Fibroblast of lung (primary cell): ENCODE results near the gene VEPH1. TPM values are rescaled to one million over a fixed set of nuclear protein-coding genes. Genes with fewer than 3 reads are reported as not detected.
A peak's percentile ranks its signal among the peaks of the same experiment; 100 is the strongest.

Experiments
- DNase-seq, 2 donors: peaks; one replicate each; pipeline versions ENCODE4 v3.0.0 to v3.0.0-alpha.2; 2010; ENCODE audit warnings: low read depth in 2 of 2
- H2AFZ ChIP-seq: 2 replicates; pipeline ENCODE4 v1.5.1; 2012; ENCODE audit warnings: low read length, control low read depth, inconsistent platforms
- H3K27ac ChIP-seq: 2 replicates; pipeline ENCODE4 v1.5.1; 2011; ENCODE audit warnings: low read length, control low read depth; ENCODE audit not compliant: insufficient read depth
- H3K27me3 ChIP-seq: 2 replicates; pipeline ENCODE4 v1.5.1; 2011; ENCODE audit warnings: mild to moderate bottlenecking, low read length; ENCODE audit not compliant: control insufficient read depth, insufficient read depth
- H3K36me3 ChIP-seq: 2 replicates; pipeline ENCODE4 v1.5.1; 2011; ENCODE audit warnings: low read length; ENCODE audit not compliant: control insufficient read depth, insufficient read depth
- H3K4me1 ChIP-seq: 2 replicates; pipeline ENCODE4 v1.5.1; 2011; ENCODE audit warnings: low read length; ENCODE audit not compliant: control insufficient read depth, insufficient read depth; ENCODE audit errors: extremely low read depth
- H3K4me2 ChIP-seq: 2 replicates; pipeline ENCODE4 v1.5.1; 2011; ENCODE audit warnings: low read length, control low read depth; ENCODE audit not compliant: insufficient read depth; ENCODE audit errors: extremely low read depth
- H3K4me3 ChIP-seq, 4 experiments: fragments of 200-600 bp in 1 of 4; sonication (generic) in 1 of 4; replicated peaks in 1 of 4; 2 replicates each; pipeline ENCODE4 v1.5.1; 2011 to 2016; ENCODE audit warnings: low read length in 4 of 4, low read depth in 3 of 4, mild to moderate bottlenecking in 3 of 4, control low read depth in 2 of 4, inconsistent platforms in 1 of 4, mixed read lengths in 1 of 4; ENCODE audit not compliant: insufficient read depth in 1 of 4; ENCODE audit errors: control extremely low read depth in 1 of 4
- H3K79me2 ChIP-seq: 2 replicates; pipeline ENCODE4 v1.5.1; 2012; ENCODE audit warnings: mild to moderate bottlenecking, low read length, inconsistent platforms; ENCODE audit not compliant: control insufficient read depth, insufficient read depth
- H3K9ac ChIP-seq: 2 replicates; pipeline ENCODE4 v1.5.1; 2011; ENCODE audit warnings: mild to moderate bottlenecking, low read length, control low read depth; ENCODE audit not compliant: insufficient read depth
- H3K9me3 ChIP-seq: 2 replicates; pipeline ENCODE4 v1.5.1; 2012; ENCODE audit warnings: low read depth, low read length; ENCODE audit not compliant: control insufficient read depth, insufficient read depth
- H4K20me1 ChIP-seq: 2 replicates; pipeline ENCODE4 v1.5.1; 2011; ENCODE audit warnings: low read length; ENCODE audit not compliant: control insufficient read depth, insufficient read depth; ENCODE audit errors: extremely low read depth
- CTCF ChIP-seq, 2 donors: IDR thresholded peaks in 1 of 2; conservative IDR thresholded peaks in 1 of 2; 1 replicate in 1 of 2; 2 replicates in 1 of 2; pipeline ENCODE4 v1.5.1; 2011 to 2012; ENCODE audit warnings: low read length in 2 of 2, control low read depth in 1 of 2, inconsistent platforms in 1 of 2, low read depth in 1 of 2, mild to moderate bottlenecking in 1 of 2
- EZH2 ChIP-seq: IDR thresholded peaks from 2 replicates; pipeline ENCODE4 v1.5.1; 2012; ENCODE audit warnings: low read length, control low read depth, mild to moderate bottlenecking; ENCODE audit errors: missing control alignments
- polyA plus RNA-seq, 2 donors: library from polyadenylated mRNA; depleted of rRNA in 1 of 2; stranded (reverse) in 1 of 2; unstranded in 1 of 2; fragments of >200 nt; gene quantifications; 2 replicates each; pipeline ENCODE4 v1.2.1, GENCODE V29; 2011 to 2012; ENCODE audit warnings: missing spikeins in 1 of 2
- total RNA-seq: library from RNA; depleted of rRNA; stranded (reverse); fragments of >200 nt; gene quantifications from 2 replicates; pipeline ENCODE4 v1.2.1, GENCODE V29; 2014

The VEPH1 gene
- total and polyA plus RNA-seq, 2 donors (not counting 1 experiment from before 2014, with no cell fraction given) = 13.1 to 34.7 TPM

DNA sequence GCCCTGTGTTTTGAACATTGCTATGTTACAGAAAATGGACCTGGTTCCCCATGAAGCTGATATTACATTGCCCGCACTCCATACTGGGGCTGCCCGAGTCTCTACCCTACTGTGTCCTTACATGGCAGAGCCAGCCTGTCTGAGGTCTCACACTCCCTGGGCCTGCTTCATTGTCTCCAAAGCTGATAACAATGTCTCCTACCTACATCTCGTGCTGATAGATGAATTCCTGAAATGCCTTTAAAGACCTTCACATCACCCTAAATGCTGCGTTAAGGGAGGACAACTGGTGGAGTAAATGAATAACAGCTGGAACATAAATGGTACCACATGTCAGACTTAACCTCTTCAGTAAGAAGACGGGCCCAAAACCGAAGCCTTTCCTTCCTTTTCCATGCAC, 129.4 kb downstream of the VEPH1 start:
- Histone ChIP-seq H2AFZ (no peak overlapping the region), H3K27ac (no peak overlapping the region), H3K9me3 (no peaks in the 10 kb centered on the region), H3K4me1 (no peaks in the 10 kb centered on the region), H3K27me3 (no peaks in the 10 kb centered on the region), H4K20me1 (no peaks in the 10 kb centered on the region), H3K9ac (no peak overlapping the region), H3K4me3 (no peak overlapping the region), H3K36me3 (no peaks in the 10 kb centered on the region), H3K79me2 (no peaks in the 10 kb centered on the region), H3K4me2 (no peak overlapping the region)
- peak in 1 of 2 donors; percentile 33 for DNase-seq
- TF ChIP-seq CTCF (conservative IDR thresholded peaks at IDR 0.05 in 1 of 2, IDR thresholded peaks at IDR 0.05 in 1 of 2; ENCODE audit: low read depth in 1 of 2, low read length in 2 of 2) (no peak), EZH2 (no peak)

- Histone ChIP-seq H3K27me3 (no peaks in the 10 kb centered on the region), H2AFZ (no peak overlapping the region), H3K4me3 (no peak overlapping the region), H3K36me3 (no peaks in the 10 kb centered on the region), H3K27ac (no peak overlapping the region), H3K4me1 (no peaks in the 10 kb centered on the region), H3K9ac (no peak overlapping the region), H3K79me2 (no peaks in the 10 kb centered on the region), H4K20me1 (no peaks in the 10 kb centered on the region), H3K4me2 (no peak overlapping the region), H3K9me3 (no peaks in the 10 kb centered on the region)
- DNase-seq = no peak
- no peak for TF ChIP-seq CTCF (conservative IDR thresholded peaks at IDR 0.05 in 1 of 2, IDR thresholded peaks at IDR 0.05 in 1 of 2; ENCODE audit: low read depth in 1 of 2, low read length in 2 of 2)
- TF ChIP-seq EZH2 = no peak
Measured at GRCh38 chr3:157370867-157371266, 132.3 kb downstream of the VEPH1 start.

DNA sequence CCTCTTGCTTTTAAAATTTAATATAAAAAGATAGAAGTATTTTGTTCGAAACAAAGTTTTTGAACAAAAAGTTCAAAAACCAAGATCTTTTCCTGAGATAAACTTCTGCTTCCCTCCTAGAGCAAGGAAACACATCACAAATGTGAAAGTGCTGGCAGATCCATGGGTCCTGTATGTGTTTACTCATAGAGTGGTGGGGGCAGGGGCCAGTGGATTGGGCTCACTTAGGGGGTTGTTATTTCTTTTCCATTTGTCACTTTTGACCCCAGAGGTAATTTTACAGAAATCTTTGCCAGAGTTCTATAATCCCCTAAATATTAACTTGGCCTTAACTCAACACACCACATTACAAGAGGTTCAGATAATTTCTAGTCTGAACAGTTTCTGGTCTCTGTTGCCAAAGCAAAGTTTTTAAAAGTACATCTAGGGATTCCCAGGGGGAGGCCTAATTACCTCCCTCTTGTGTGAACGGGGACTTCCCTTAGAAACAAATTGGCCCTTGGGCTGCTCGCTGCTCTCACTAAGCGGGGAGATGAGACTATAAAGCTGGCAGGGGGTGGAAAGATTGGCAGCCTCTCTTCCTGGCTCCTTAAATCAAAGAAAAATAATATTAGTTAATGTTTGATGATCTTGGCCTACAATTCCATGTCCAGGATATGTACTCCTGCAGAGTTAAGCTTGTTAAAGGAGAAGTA, 133.3 kb downstream of the VEPH1 start:
- Histone ChIP-seq H3K4me2 (no peak overlapping the region), H3K4me3 (no peak overlapping the region), H3K79me2 (no peaks in the 10 kb centered on the region), H3K27ac (no peak overlapping the region), H2AFZ (no peak overlapping the region), H3K27me3 (no peaks in the 10 kb centered on the region), H3K4me1 (no peaks in the 10 kb centered on the region), H3K9ac (no peak overlapping the region), H3K36me3 (no peaks in the 10 kb centered on the region), H4K20me1 (no peaks in the 10 kb centered on the region), H3K9me3 (no peaks in the 10 kb centered on the region)
- no peak for DNase-seq
- TF ChIP-seq EZH2 = no peak
- no peak for TF ChIP-seq CTCF (conservative IDR thresholded peaks at IDR 0.05 in 1 of 2, IDR thresholded peaks at IDR 0.05 in 1 of 2; ENCODE audit: low read depth in 1 of 2, low read length in 2 of 2)
